Endothelial cell of umbilical vein (primary cell): ENCODE measurements around the gene RELN. TPM values are rescaled to one million over a fixed set of nuclear protein-coding genes. Genes with fewer than 3 reads are reported as not detected.

Experiments used
- BruUV-seq: library from RNA; stranded (reverse); fragments of 400-500 nt; replicated peaks from 2 replicates; lab custom pipeline; 2021; lab: Mats Ljungman, UMichigan
- CTCF ChIA-PET: fragments of 300-600, 350-600 bp; sonication (Branson Sonifier 250); formaldehyde crosslinking; loops from one replicate; lab custom pipeline; 2021; ENCODE audit warnings: antibody characterized with exemption, inconsistent platforms; lab: Charles Lee
- POLR2A ChIA-PET: fragments of 300-600, 350-600 bp; sonication (Branson Sonifier 250); formaldehyde crosslinking; loops from one replicate; lab custom pipeline; 2021; ENCODE audit warnings: antibody characterized with exemption, inconsistent platforms; lab: Charles Lee
- DNase-seq: peaks from one replicate; pipeline ENCODE4 v3.0.0-alpha.2; 2011; ENCODE audit warnings: low read depth, low spot score
- FAIRE-seq: peaks from 2 replicates; lab custom pipeline; 2011; peaks lifted over from hg19 to GRCh38; lab: Jason Lieb, UNC
- H2AFZ ChIP-seq: 2 replicates; pipeline ENCODE4 v1.6.0; 2012; ENCODE audit warnings: low read depth, low read length, control low read depth, inconsistent platforms
- H3K27ac ChIP-seq: 2 replicates; pipeline ENCODE4 v1.5.1; 2011; ENCODE audit warnings: low read depth, mild to moderate bottlenecking, control low read depth, low read length, moderate library complexity; ENCODE audit not compliant: insufficient read depth
- H3K27me3 ChIP-seq, 2 experiments: 2 replicates each; pipeline versions ENCODE4 v1.6.0 to v1.6.1; 2011; ENCODE audit warnings: low read length in 2 of 2, mixed read lengths in 1 of 2; ENCODE audit not compliant: control insufficient read depth in 2 of 2, insufficient read depth in 2 of 2
- H3K36me3 ChIP-seq, 2 experiments: 2 replicates in 1 of 2; 3 replicates in 1 of 2; pipeline ENCODE4 v1.5.1; 2011; ENCODE audit warnings: low read length in 2 of 2, mild to moderate bottlenecking in 1 of 2, moderate library complexity in 1 of 2; ENCODE audit not compliant: control insufficient read depth in 2 of 2, insufficient read depth in 2 of 2; ENCODE audit errors: extremely low read depth in 1 of 2
- H3K4me1 ChIP-seq: 3 replicates; pipeline ENCODE4 v1.5.1; 2011; ENCODE audit warnings: mild to moderate bottlenecking, low read length; ENCODE audit not compliant: control insufficient read depth, insufficient read depth; ENCODE audit errors: extremely low read depth
- H3K4me2 ChIP-seq: 2 replicates; pipeline ENCODE4 v1.6.1; 2011; ENCODE audit warnings: low read length, control low read depth, mixed read lengths; ENCODE audit not compliant: insufficient read depth
- H3K4me3 ChIP-seq, 3 experiments: fragments of 200-600 bp in 1 of 3; sonication (generic), shearing (Covaris generic) in 1 of 3; replicated peaks in 1 of 3; 2 replicates each; pipeline ENCODE4 v1.5.1; 2011 to 2016; ENCODE audit warnings: control low read depth in 3 of 3, low read length in 3 of 3, mild to moderate bottlenecking in 2 of 3, inconsistent platforms in 1 of 3, low read depth in 1 of 3, moderate library complexity in 1 of 3; ENCODE audit not compliant: insufficient read depth in 1 of 3
- H3K79me2 ChIP-seq: 2 replicates; pipeline ENCODE4 v1.6.0; 2012; ENCODE audit warnings: low read length, inconsistent platforms; ENCODE audit not compliant: control insufficient read depth, insufficient read depth
- H3K9ac ChIP-seq: replicated peaks from 2 replicates; pipeline ENCODE3; 2011; ENCODE audit warnings: low read length, control low read depth; ENCODE audit not compliant: insufficient read depth; ENCODE audit errors: extremely low read depth
- H3K9me1 ChIP-seq: replicated peaks from 3 replicates; pipeline ENCODE4 v1.6.0; 2011; ENCODE audit warnings: mild to moderate bottlenecking, low read length; ENCODE audit not compliant: control insufficient read depth, insufficient read depth; ENCODE audit errors: extremely low read depth
- H3K9me3 ChIP-seq: replicated peaks from 2 replicates; pipeline ENCODE4 v1.5.1; 2012; ENCODE audit warnings: low read length, inconsistent platforms; ENCODE audit not compliant: control insufficient read depth, insufficient read depth
- H4K20me1 ChIP-seq: replicated peaks from 2 replicates; pipeline ENCODE3; 2011; ENCODE audit warnings: mild to moderate bottlenecking, low read length; ENCODE audit not compliant: control insufficient read depth, insufficient read depth; ENCODE audit errors: extremely low read depth
- EZH2 ChIP-seq: IDR thresholded peaks from 2 replicates; pipeline ENCODE4 v1.6.1; 2012; ENCODE audit warnings: borderline replicate concordance, low read depth, mild to moderate bottlenecking, moderate library complexity, low read length, inconsistent platforms; ENCODE audit not compliant: severe bottlenecking
- GATA2 ChIP-seq: IDR thresholded peaks from 2 replicates; pipeline ENCODE4 v1.7.0; 2011; ENCODE audit warnings: low read depth, mild to moderate bottlenecking, moderate library complexity, mixed read lengths, low read length; ENCODE audit not compliant: insufficient read length, insufficient read depth
- JUN ChIP-seq: IDR thresholded peaks from 2 replicates; pipeline ENCODE4 v1.6.1; 2011; ENCODE audit warnings: borderline replicate concordance, low read depth; ENCODE audit not compliant: insufficient read length, insufficient read depth
- MYC ChIP-seq: IDR thresholded peaks from one replicate; pipeline ENCODE4 v1.6.1; 2011; ENCODE audit warnings: mild to moderate bottlenecking, low read depth, low read length
- POLR2A ChIP-seq: IDR thresholded peaks from 2 replicates; pipeline ENCODE4 v1.6.1; 2012; ENCODE audit warnings: low read depth, mild to moderate bottlenecking, control low read depth, low read length
- POLR2AphosphoS5 ChIP-seq: IDR thresholded peaks from 2 replicates; pipeline ENCODE4 v1.6.1; 2012; ENCODE audit warnings: low read depth, mild to moderate bottlenecking, control low read depth, low read length, moderate library complexity; ENCODE audit not compliant: insufficient read depth
- dilution Hi-C: fragments of 300-500 bp; cut with MboI; formaldehyde crosslinking; loops from one replicate; pipeline ENCODE4 v1.15.0; 2019; ENCODE audit warnings: low sequenced_read_pairs; ENCODE audit not compliant: extremely low pct_ligation_motif_present
- intact Hi-C: fragments of 100-400 bp; cut with micrococcal nuclease; formaldehyde crosslinking; loops from one replicate; pipeline ENCODE4 v1.10.0; 2022
- polyA plus RNA-seq, 4 experiments: library from polyadenylated mRNA; depleted of rRNA in 3 of 4; stranded (reverse) in 3 of 4; unstranded in 1 of 4; fragments of >200 nt; gene quantifications; 2 replicates each; pipeline versions ENCODE4 v1.2.1 to v1.2.3, GENCODE V29; 2011 to 2012; ENCODE audit warnings: missing spikeins in 1 of 4
- total RNA-seq: library from RNA; stranded (reverse); gene quantifications from 2 replicates; pipeline ENCODE4 v1.2.3, GENCODE V29; 2021
- TF ChIP-seq, protein P1 (sequence below): IDR thresholded peaks from 2 replicates; pipeline ENCODE4 v1.6.1; 2011; ENCODE audit not compliant: insufficient read depth, insufficient read length
- TF ChIP-seq, protein P2 (sequence below), 2 donors: IDR thresholded peaks; 1 replicate in 1 of 2; 2 replicates in 1 of 2; pipeline ENCODE4 v1.5.1; 2011; ENCODE audit warnings: low read length in 2 of 2, mild to moderate bottlenecking in 2 of 2, moderate library complexity in 2 of 2, control low read depth in 1 of 2, inconsistent platforms in 1 of 2, low read depth in 1 of 2; ENCODE audit not compliant: insufficient read depth in 1 of 2; ENCODE audit errors: extremely low read depth in 1 of 2

Gene RELN
- total and polyA plus RNA-seq, 2 donors (not counting 3 experiments of a cell fraction or from before 2014, with no cell fraction given): 0.15 to 0.22 TPM

DNA sequence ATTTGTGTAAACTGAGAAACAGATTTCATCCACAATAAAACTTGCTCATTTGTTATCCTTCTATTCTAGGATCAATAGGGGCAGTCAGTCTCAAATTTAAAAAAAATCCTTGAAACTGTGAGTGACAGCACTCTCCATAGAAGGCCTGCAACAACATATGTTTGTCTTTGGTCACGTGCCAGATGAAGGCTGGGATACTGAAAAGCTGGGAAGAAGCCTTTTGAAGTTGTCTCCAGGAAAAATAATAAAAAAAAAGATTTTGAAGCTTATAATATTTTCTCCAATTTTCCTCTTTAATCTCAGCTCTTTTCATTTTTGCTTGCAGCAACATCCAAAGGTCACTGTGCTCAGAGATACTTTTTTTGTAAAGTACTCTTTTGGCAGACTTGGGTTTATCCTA is 414.9 kb downstream of the RELN start:
- H4K20me1 ChIP-seq: no peaks in the 10 kb centered on the region
- FAIRE-seq: no peak
- H2AFZ ChIP-seq: no peak overlapping the region
- DNase-seq: no peak
- H3K4me3 ChIP-seq: no peak overlapping the region
- no peaks in the 10 kb centered on the region for H3K79me2 ChIP-seq
- dilution Hi-C loops: no loop called here
- no TSS peak for BruUV-seq
- CTCF ChIA-PET: interaction anchor here (0.9 to 5.4 kb wide), 17 partner anchors 11 to 1344 kb away, joined by 3 to 36 read pairs (median 5); no protein-coding TSS in a partner anchor
- POLR2A ChIA-PET: no interaction called here
- TF ChIP-seq POLR2AphosphoS5 (no peak), EZH2 (no peak), GATA2 (no peak), JUN (no peak)
- TF ChIP-seq, protein P1, sequence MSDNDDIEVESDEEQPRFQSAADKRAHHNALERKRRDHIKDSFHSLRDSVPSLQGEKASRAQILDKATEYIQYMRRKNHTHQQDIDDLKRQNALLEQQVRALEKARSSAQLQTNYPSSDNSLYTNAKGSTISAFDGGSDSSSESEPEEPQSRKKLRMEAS: no peak
- H3K4me1 ChIP-seq: no peaks in the 10 kb centered on the region
- intact Hi-C loops: loop anchor here (5.0 to 10.0 kb wide), 2 partner anchors 410 to 693 kb away; partner anchors contain the start of gene RELN
- H3K27ac ChIP-seq: no peak overlapping the region
- no peaks in the 10 kb centered on the region for H3K9me1 ChIP-seq
- no peak overlapping the region for H3K4me2 ChIP-seq
- H3K36me3 ChIP-seq: no peaks in the 10 kb centered on the region
- H3K27me3 ChIP-seq: peaks cover 10% of the 10 kb centered on the region in 2 experiments
- no peaks in the 10 kb centered on the region for H3K9me3 ChIP-seq
- H3K9ac ChIP-seq: no peak overlapping the region

DNA sequence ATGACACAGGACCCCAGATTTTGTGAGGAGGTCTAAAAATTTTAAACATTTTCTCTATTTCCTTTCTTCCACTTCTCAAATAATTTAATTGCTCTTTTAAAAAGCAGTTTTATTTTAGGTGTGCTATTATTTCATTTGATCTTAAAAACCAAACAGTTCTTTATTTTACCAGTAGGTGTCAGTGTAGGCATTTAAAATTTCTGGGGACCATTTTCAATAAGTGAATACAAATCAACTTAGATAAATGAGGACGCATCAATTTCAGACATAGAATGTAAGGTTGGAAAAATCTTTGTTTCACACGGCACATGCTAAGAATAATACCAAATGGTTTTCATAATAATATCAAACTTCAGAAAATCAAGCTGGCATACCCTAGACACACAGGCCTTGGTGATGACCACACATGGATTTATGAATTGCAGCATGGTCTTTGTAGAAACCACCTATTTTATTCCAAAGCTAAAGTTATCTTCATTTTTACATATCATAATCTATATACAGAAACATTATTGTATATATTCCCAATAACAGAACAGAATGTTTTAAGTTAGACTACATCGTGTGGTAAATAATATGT is 415.9 kb downstream of the RELN start:
- FAIRE-seq (peak; percentile 47), DNase-seq (peak; percentile 58)
- Histone ChIP-seq H2AFZ (no peak overlapping the region), H3K9me1 (no peaks in the 10 kb centered on the region), H3K9me3 (no peaks in the 10 kb centered on the region), H3K4me2 (no peak overlapping the region), H4K20me1 (no peaks in the 10 kb centered on the region), H3K27ac (no peak overlapping the region), H3K9ac (no peak overlapping the region), H3K27me3 (peaks cover 13 to 14% of the 10 kb centered on the region in 2 experiments), H3K36me3 (no peaks in the 10 kb centered on the region), H3K79me2 (no peaks in the 10 kb centered on the region), H3K4me3 (no peak overlapping the region), H3K4me1 (no peaks in the 10 kb centered on the region)
- ChIA-PET POLR2A (no interaction called here), CTCF (interaction anchor here (0.6 to 5.4 kb wide), 24 partner anchors 10 to 1345 kb away, joined by 3 to 36 read pairs (median 4); no protein-coding TSS in a partner anchor)
- dilution Hi-C loops (no loop called here), intact Hi-C loops (loop anchor here (1.0 to 10.0 kb wide), 4 partner anchors 180 to 694 kb away; partner anchors contain the start of gene RELN)
- TF ChIP-seq EZH2 (no peak), MYC (no peak), JUN (no peak), POLR2A (no peak), GATA2 (no peak), POLR2AphosphoS5 (no peak)
- TF ChIP-seq, protein P1: no peak
- TF ChIP-seq, protein P2, sequence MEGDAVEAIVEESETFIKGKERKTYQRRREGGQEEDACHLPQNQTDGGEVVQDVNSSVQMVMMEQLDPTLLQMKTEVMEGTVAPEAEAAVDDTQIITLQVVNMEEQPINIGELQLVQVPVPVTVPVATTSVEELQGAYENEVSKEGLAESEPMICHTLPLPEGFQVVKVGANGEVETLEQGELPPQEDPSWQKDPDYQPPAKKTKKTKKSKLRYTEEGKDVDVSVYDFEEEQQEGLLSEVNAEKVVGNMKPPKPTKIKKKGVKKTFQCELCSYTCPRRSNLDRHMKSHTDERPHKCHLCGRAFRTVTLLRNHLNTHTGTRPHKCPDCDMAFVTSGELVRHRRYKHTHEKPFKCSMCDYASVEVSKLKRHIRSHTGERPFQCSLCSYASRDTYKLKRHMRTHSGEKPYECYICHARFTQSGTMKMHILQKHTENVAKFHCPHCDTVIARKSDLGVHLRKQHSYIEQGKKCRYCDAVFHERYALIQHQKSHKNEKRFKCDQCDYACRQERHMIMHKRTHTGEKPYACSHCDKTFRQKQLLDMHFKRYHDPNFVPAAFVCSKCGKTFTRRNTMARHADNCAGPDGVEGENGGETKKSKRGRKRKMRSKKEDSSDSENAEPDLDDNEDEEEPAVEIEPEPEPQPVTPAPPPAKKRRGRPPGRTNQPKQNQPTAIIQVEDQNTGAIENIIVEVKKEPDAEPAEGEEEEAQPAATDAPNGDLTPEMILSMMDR (IDR thresholded peaks at IDR 0.05; ENCODE audit: extremely low read depth in 1 of 2, insufficient read depth in 1 of 2, low read depth in 1 of 2, low read length in 2 of 2): peak; percentile 24 to 35
- no TSS peak for BruUV-seq
